ENCODE data around the gene HIKESHI.
"Not testable (repeated sequence)": the region's sequence is repeated elsewhere in the genome, so short reads cannot be mapped to it uniquely, and the experiment has no call there.

The HIKESHI gene

DNA sequence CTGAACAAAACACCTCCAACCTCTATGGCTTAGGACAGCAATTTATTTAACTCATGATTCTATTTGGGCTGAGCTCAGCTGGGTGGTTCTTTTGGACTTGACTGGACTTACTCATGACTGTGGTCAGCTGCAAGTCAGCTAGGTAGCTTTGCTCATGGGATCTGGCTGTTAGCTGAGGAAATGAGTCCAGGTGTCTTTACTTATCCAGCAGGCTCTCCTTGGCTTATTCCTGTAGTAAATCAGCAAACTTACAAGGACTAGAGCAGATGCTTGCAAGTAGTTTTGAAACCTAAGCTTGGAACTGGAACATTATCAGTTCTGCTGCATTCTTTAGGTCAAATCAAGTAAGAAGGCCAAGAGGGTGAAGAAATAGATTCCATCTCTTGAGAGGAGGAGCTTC, 8.0 kb upstream of the HIKESHI start:
- no peak for DNase-seq

GRCh38 chr11:86301742-86302091, 323 bp upstream of the HIKESHI start:
- DNase-seq = no peak

DNA sequence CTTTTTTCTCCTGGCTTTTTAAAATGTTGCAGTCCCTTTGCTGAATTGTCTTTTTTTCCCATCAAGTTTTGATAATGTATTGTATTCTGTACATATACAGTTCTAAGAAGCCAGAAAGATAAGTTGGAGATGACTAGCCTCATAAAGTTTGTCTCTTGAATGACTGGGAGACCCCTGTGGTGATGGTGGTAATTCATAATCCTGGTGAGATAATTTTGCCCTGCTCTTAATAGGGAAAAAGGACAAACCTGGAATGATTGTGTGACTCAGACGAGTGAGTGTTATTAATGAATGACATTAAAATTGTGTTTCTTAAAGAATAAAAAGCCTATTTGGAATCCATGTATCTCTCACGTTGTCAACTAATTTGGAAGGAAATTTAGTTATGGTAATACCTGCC, 1.2 kb downstream of the HIKESHI start:
- no peak for DNase-seq

DNA sequence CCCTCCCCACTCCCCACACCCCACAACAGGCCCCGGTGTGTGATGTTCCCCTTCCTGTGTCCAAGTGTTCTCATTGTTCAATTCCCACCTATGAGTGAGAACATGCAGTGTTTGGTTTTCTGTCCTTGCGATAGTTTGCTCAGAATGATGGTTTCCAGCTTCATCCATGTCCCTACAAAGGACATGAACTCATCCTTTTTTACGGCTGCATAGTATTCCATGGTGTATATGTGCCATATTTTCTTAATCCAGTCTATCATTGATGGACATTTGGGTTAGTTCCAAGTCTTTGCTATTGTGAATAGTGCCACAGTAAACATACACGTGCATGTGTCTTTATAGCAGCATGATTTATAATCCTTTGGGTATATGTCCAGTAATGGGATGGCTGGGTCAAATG, 6.7 kb downstream of the HIKESHI start:
- DNase-seq = not testable (repeated sequence)

DNA sequence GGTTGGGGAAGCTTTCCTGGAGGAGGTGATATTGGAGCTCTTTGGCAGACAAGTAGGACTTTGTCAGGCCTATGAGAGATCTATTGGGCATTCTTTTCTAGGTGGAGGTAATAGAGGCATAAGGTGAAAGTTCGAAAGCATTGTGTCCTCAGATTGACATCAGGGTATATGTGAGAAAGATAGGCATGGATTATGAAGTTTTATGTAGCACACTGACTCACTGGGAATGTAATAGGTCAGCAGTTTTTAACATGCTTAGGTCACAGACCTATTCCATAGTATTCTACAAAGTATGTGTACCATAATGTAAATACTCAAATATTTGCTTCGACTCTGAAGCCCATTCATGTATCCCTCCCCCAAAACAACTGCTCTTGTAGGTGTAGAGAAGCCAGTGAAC, 11.8 kb downstream of the HIKESHI start:
- no peak for DNase-seq

DNA sequence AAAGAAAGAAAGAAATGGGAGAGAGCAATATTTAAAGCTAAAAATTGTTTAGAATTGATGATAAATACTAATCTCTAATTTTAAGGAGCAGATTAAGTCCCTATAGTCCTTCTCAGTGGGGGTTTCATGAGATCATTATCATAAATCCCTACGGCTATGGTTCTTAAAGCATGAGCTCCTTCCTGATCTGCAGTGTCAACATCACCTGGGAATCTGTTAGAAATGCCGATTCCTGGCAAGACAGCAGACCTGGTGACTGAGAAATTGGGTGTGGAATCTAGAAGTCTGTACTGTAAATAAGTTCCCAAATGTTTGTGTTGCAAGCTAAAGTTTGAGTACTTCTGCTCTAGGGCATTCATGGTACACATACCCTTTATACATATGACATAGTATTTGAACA, 12.6 kb downstream of the HIKESHI start:
- no peak for DNase-seq

DNA sequence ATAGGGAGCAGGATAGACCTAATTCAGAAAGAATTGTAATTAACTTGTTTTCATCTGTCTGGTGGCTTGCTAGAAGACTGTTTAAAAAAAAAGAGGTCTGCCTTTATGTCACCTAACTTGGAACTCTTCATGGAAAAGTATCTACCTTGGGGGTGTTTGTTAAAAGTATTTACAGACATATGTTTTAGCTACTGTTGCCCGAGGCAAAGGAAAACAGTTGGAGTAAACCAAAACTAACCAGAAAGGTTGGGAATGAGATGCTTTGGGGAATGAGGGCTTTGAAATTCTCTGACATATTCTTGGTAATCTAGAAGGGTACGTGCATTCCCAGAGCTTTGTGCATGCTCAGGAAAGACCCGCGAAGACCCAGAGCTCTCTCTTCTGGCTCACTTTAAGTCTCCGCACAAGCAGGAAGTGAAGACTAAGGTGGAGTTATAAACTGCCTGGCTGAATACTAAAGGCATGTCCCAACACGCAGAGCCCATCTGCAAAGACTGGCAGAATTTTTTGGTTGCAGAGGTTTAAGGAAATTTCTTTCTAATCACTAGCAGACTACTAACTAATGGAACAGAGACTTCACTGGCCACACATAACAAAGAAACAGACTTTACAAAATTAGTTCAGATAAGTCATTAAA, 33.2 kb downstream of the HIKESHI start:
- no peak for DNase-seq

- DNase-seq = no peak
These were observed 35.2 kb downstream of the HIKESHI start for GRCh38 chr11:86337227-86337626.

DNA sequence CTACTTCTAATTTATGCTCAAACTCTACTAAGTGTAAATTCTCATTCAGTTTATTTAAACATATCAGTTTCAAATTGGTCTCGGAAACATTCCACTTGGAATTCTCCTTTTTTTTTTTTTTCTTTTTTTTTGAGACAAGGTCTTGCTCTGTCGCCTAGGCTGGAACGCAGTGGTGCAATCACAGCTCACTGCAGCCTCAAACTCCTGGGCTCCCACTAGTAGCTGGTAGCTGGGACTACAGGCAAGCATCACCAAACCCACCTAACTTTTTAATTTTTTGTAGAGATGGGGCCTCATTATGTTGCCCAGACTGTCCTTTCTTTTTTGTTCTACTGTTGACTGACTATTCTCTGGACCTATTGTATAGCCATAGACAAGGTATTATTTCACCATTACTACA, 39.3 kb downstream of the HIKESHI start:
- DNase-seq = no peak

DNA sequence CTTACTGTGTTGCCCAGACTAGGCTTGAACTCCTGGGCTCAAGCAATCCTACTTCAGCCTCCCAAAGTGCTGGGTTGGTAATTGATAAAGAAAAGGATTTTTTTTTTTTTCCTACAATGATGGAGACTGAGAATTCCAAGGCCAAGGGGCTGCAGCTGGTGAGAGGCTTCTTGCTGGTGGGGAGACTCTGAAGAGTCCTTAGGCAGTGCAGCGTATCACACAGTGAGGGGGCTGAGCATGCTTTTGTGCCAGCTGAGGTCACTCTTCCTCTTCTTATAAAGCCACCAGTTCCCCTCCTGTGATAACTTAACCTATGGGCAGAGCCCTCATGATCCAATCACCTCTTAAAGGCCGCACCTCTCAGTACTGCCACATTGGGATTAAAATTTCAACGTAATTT, 44.5 kb downstream of the HIKESHI start:
- DNase-seq = no peak

DNA sequence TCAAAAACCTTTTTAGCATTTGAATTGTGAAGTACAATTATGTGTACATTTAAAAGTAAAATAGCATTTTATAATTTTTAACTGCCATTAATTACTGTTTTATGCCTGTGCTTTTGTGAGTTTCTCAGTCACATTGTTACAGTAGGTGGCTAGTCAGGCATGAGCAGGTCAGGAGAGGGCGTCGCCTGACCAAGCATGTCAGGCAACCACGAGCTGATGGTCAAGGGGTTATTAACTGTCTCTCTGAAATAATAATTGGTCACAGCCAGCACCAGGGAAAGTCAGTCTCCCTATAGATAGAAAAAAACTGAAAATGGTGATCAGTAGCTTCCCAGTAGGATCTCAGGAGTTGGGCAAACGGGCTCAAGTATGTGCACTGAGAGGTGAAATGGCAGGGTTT, 53.2 kb downstream of the HIKESHI start:
- no peak for DNase-seq

DNA sequence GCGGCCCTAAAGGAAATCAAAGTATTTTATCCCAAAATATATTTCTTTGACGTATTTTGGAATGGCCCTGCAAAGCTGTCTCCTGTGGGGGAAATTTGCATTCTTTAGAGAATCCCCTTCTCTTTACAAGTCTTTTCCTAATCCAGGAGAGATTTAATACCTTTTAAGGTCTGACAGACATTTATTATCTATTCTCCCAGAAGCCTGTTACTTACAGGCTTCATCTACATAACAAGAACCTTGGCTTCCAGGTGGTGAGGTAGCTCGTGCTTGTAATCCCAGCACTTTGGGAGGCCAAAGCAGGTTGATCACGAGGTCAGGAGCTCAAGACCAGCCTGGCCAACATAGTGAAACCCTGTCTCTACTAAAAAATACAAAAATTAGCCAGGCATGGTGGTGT, 55.4 kb downstream of the HIKESHI start:
- DNase-seq = not testable (repeated sequence)

- DNase-seq = no peak
These were observed 56.7 kb downstream of the HIKESHI start for GRCh38 chr11:86358720-86359119.

- no peak for DNase-seq
These were observed 58.8 kb downstream of the HIKESHI start for GRCh38 chr11:86360775-86361395.

GRCh38 chr11:86363424-86363823, 61.4 kb downstream of the HIKESHI start:
- no peak for DNase-seq

GRCh38 chr11:86365546-86365945, 63.5 kb downstream of the HIKESHI start:
- no peak for DNase-seq

DNA sequence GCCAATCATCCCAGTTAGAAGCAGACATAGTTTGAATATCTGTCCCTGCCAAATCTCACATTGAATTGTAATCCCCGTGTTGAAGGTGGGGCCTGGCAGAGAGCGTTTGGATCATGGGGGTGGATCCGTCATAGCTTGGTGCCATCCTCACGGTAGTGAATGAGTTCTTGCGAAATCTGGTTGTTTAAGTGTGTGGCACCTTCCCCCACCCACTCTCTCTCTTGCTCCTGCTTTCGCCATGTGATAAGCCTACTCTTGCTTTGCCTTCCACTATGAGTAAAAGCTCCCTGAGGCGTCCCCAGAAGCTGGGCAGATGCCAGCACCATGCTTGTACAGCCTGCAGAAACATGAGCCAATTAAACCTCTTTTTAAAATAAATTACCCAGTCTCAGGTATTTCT, 67.6 kb downstream of the HIKESHI start:
- DNase-seq = no peak

DNA sequence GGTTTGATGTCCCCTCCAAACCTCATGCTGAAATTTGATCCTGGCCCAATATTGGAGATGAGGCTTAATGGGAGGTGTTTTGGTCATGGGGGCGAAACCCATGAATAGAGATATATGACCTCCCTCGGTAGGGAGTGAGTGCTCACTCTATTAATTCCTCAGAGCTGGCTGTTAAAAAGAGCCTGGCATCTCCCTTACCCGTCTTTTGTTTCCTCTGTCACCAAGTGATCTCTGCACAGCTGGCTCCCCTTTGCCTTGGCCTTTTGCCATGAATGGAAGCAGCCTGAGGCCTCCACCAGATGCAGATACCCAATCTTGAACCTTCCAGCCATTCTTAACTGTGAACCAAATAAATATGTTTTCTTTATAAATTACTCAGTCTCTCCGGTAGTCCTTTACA, 68.1 kb downstream of the HIKESHI start:
- DNase-seq = no peak

DNA sequence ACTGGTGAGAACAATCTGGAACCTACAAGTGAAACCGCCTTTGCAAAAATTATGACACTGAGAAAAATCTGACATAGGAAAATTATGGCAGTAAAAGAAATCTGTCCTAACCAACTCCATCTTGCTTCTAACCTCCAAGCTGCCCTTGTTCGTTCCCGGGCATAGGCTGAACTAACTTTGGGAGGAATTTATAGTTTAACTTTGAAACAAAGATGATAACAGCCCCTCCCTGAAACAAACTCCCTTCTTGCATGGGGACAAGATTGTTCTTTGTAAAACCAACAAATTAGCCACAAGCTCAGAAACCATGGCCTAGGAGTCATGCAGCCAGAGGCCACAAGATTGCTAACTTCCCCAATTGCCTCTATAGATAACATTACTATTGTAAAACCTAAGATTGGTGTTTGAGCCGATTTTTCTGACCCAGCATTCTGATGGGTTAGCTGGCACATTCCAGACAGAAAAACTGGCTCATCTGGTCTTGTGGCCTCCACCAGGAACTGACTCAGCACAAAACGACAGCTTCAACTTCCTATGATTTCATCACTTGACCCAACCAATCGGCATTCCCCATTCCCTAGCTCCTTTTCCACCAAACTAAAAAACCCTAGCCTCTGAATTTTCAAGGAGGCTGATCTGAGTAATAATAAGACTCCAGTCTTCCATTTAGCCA, 69.0 kb downstream of the HIKESHI start:
- DNase-seq = no peak

DNA sequence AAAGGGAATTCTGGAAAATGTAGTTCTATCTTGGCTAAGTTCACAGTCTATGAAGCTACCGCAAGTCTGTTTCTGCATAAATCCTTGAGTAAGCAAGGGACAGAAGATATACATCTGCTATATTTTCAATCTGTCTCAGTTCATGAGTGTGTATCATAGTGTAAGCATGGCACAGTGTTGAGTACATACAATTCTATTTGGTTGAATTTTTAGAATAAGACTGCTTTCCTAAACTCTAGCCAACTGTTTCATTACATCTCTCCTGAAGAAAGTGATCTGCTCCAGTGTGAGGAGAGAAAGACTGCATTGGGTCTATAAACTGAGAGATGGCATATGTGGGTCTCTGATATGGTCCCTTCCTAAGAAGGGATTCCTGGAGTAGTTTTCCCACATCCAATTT, 70.0 kb downstream of the HIKESHI start:
- no peak for DNase-seq

DNA sequence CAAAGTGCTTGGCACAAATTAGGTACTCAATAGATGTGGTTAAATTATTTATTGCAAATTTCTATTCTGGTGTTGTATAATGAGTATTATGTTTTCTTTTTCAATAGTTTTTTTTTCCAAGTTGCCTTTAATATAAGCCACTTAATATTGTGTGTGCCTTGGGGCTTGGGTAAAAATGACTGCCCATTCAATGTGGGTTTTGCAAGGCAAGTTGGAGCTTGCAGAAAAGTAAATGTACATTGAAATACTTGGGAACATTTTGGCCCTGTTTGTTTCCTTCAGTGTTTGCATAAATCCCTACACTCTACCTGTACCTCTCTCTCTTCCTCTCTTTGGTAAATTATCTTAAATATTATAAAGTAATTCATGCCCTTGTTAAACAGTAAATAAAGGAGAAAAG, 70.5 kb downstream of the HIKESHI start:
- DNase-seq = no peak

DNA sequence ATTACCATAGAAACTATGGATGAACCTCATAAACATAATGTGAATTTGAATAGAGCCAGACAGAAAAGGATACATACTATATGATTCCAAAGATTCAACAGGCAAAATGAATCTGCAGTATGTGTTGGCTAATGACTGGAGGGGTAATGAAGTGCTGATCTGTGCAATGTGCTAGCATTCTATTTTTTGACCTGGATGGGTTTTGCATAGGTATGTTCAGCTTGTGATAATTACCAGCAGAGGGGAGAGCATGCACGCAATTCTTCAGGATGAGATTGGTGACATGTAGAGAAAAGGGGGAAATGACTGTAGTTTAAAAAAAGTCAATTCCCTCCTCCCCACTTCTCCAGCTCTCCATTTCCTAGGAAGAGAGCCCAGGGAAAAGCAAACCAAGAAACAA, 72.0 kb downstream of the HIKESHI start:
- DNase-seq = no peak

GRCh38 chr11:86374586-86374985, 72.5 kb downstream of the HIKESHI start, which contains the start of gene CCDC81:
CCDC81 (plus strand) TSS chr11:86374887; CDS start chr11:86375164, 277 bp downstream.
- no peak for DNase-seq

DNA sequence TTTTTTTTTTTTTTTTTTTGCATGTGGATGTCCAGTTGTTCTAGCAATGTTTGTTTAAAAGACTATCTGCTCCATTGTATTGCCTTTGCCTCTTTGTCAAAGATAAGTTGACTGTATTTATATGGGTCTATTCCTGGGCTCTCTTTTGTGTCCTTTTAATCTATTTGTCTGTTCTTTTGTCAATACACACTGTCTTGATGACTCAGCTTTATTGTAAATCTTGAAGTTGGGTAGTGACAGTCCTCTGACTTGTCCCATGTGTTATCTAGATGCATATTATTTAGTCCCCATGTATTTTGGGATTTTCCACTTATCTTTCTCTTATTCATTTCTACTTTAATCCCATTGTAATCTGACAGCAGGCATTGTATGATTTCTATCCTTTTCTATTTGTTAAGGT, 75.9 kb downstream of the HIKESHI start:
- no peak for DNase-seq
